T-helper 1 cell treated with Interleukin-12 subunit alpha and Interleukin-12 subunit beta and Interleukin-4 antibody, amounts not matched to agents 30 μg/mL and 1 μg/mL, for 36 hours (primary cell): ENCODE data around the gene HSFX3.
"Not testable (repeated sequence)": the region's sequence is repeated elsewhere in the genome, so short reads cannot be mapped to it uniquely, and the experiment has no call there.

ENCODE experiments used
- H3K27ac Mint-ChIP-seq: one replicate; pipeline ENCODE4 v1.8.0; 2021; ENCODE audit warnings: mild to moderate bottlenecking, mixed read lengths
- H3K27me3 Mint-ChIP-seq: one replicate; pipeline ENCODE4 v1.8.0; 2021; ENCODE audit warnings: low read depth, mixed read lengths
- H3K36me3 Mint-ChIP-seq: one replicate; pipeline ENCODE4 v1.8.0; 2021; ENCODE audit warnings: low read depth, mixed read lengths
- H3K4me1 Mint-ChIP-seq: one replicate; pipeline ENCODE4 v1.8.0; 2021; ENCODE audit warnings: low read depth, mixed read lengths
- H3K4me3 Mint-ChIP-seq: one replicate; pipeline ENCODE4 v1.8.0; 2021; ENCODE audit warnings: mild to moderate bottlenecking, moderate library complexity, mixed read lengths
- H3K9me3 Mint-ChIP-seq: one replicate; pipeline ENCODE4 v1.8.0; 2021; ENCODE audit warnings: mixed read lengths

The HSFX3 gene

GRCh38 chrX:149555251-149555650 lies 5.5 kb upstream of the HSFX3 start:
- not testable (repeated sequence) for H3K4me1 Mint-ChIP-seq

GRCh38 chrX:149551939-149552248 lies 2.2 kb upstream of the HSFX3 start:
- not testable (repeated sequence) for H3K9me3 Mint-ChIP-seq, H3K27ac Mint-ChIP-seq

More at GRCh38 chrX:149555251-149555650, 5.5 kb upstream of the HSFX3 start:
- H3K27ac Mint-ChIP-seq, H3K9me3 Mint-ChIP-seq, H3K4me3 Mint-ChIP-seq, H3K27me3 Mint-ChIP-seq, H3K36me3 Mint-ChIP-seq: not testable (repeated sequence)

GRCh38 chrX:149551245-149551938 lies 1.7 kb upstream of the HSFX3 start:
- H3K9me3 Mint-ChIP-seq, H3K27ac Mint-ChIP-seq, H3K36me3 Mint-ChIP-seq, H3K27me3 Mint-ChIP-seq, H3K4me3 Mint-ChIP-seq, H3K4me1 Mint-ChIP-seq: not testable (repeated sequence)

More at GRCh38 chrX:149551939-149552248, 2.2 kb upstream of the HSFX3 start:
- not testable (repeated sequence) for H3K27me3 Mint-ChIP-seq, H3K4me1 Mint-ChIP-seq, H3K36me3 Mint-ChIP-seq, H3K4me3 Mint-ChIP-seq

- not testable (repeated sequence) for H3K36me3 Mint-ChIP-seq, H3K27me3 Mint-ChIP-seq, H3K4me3 Mint-ChIP-seq, H3K9me3 Mint-ChIP-seq, H3K4me1 Mint-ChIP-seq, H3K27ac Mint-ChIP-seq
Observed at GRCh38 chrX:149550454-149550853, 730 bp upstream of the HSFX3 start.

- H3K27ac Mint-ChIP-seq, H3K36me3 Mint-ChIP-seq, H3K4me1 Mint-ChIP-seq, H3K4me3 Mint-ChIP-seq, H3K27me3 Mint-ChIP-seq, H3K9me3 Mint-ChIP-seq: not testable (repeated sequence)
Observed at GRCh38 chrX:149547782-149548181, 1.9 kb downstream of the HSFX3 start.

GRCh38 chrX:149546962-149547361 lies 2.8 kb downstream of the HSFX3 start:
- H3K27ac Mint-ChIP-seq, H3K36me3 Mint-ChIP-seq, H3K9me3 Mint-ChIP-seq, H3K4me1 Mint-ChIP-seq, H3K4me3 Mint-ChIP-seq, H3K27me3 Mint-ChIP-seq: not testable (repeated sequence)

GRCh38 chrX:149545545-149546543 lies 3.9 kb downstream of the HSFX3 start:
- H3K36me3 Mint-ChIP-seq, H3K9me3 Mint-ChIP-seq, H3K27me3 Mint-ChIP-seq, H3K4me3 Mint-ChIP-seq, H3K4me1 Mint-ChIP-seq: not testable (repeated sequence)
- peak overlapping the region; percentile 41 for H3K27ac Mint-ChIP-seq

- Mint-ChIP-seq H3K27ac (peak overlapping the region; percentile 100), H3K36me3 (peaks cover 4% of the 10 kb centered on the region), H3K4me1 (peaks cover 8% of the 10 kb centered on the region)
Observed at GRCh38 chrX:149541521-149542047, 8.1 kb downstream of the HSFX3 start.

GRCh38 chrX:149540621-149541520 lies 8.9 kb downstream of the HSFX3 start, which contains the start of gene EOLA1:
EOLA1 (plus strand) TSS chrX:149541012; CDS start chrX:149545631, 4,619 bp downstream.
- Mint-ChIP-seq H3K27me3 (no peaks in the 10 kb centered on the region), H3K27ac (peak within 1 kb of the TSS; percentile 100), H3K9me3 (no peaks in the 10 kb centered on the region), H3K4me1 (peaks cover 8% of the 10 kb centered on the region), H3K36me3 (peaks cover 4% of the 10 kb centered on the region), H3K4me3 (peak within 1 kb of the TSS; percentile 98)

More at GRCh38 chrX:149541521-149542047, 8.1 kb downstream of the HSFX3 start:
- Mint-ChIP-seq H3K9me3 (no peaks in the 10 kb centered on the region), H3K27me3 (no peaks in the 10 kb centered on the region), H3K4me3 (peak overlapping the region; percentile 98)

GRCh38 chrX:149540131-149540620 lies 9.5 kb downstream of the HSFX3 start:
- peaks cover 8% of the 10 kb centered on the region for H3K4me1 Mint-ChIP-seq
- peaks cover 4% of the 10 kb centered on the region for H3K36me3 Mint-ChIP-seq
- H3K4me3 Mint-ChIP-seq, result peak overlapping the region; percentile 98
- peak overlapping the region; percentile 100 for H3K27ac Mint-ChIP-seq
- no peaks in the 10 kb centered on the region for H3K27me3 Mint-ChIP-seq
- no peaks in the 10 kb centered on the region for H3K9me3 Mint-ChIP-seq

GRCh38 chrX:149539283-149540130 lies 10.2 kb downstream of the HSFX3 start:
- Mint-ChIP-seq H3K27me3 (no peaks in the 10 kb centered on the region), H3K4me1 (peaks cover 8% of the 10 kb centered on the region), H3K36me3 (peaks cover 4% of the 10 kb centered on the region), H3K27ac (peak overlapping the region; percentile 95), H3K4me3 (peak overlapping the region; percentile 98), H3K9me3 (no peaks in the 10 kb centered on the region)

GRCh38 chrX:149537474-149537873 lies 12.2 kb downstream of the HSFX3 start:
- H3K27me3 Mint-ChIP-seq, H3K4me1 Mint-ChIP-seq, H3K4me3 Mint-ChIP-seq, H3K9me3 Mint-ChIP-seq, H3K27ac Mint-ChIP-seq, H3K36me3 Mint-ChIP-seq: not testable (repeated sequence)

GRCh38 chrX:149534926-149535602 lies 14.7 kb downstream of the HSFX3 start:
- H3K27me3 Mint-ChIP-seq, H3K4me1 Mint-ChIP-seq, H3K36me3 Mint-ChIP-seq, H3K4me3 Mint-ChIP-seq, H3K9me3 Mint-ChIP-seq, H3K27ac Mint-ChIP-seq: not testable (repeated sequence)
